ENCODE results near the gene RCAN3.
"Not testable (repeated sequence)": the region's sequence is repeated elsewhere in the genome, so short reads cannot be mapped to it uniquely, and the experiment has no call there.

DNA sequence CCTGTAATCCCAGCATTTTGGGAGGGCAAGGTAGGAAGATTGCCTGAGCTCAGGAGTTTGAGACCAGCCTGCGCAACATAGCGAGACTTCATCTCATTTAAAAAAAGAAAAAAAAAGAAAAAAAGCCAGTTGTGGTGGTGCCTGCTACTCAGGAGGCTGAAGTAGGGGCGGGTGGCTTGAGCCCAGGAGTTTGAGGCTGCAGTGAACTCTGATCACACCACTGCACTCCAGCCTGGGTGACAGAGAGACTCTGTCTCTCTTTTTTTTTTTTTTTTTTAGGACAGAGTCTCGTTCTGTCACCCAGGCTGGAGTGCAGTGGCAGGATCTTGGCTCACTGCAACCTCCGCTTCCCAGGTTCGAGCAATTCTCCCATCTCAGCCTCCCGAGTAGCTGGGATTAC, 26.7 kb downstream of the RCAN3 start:
- not testable (repeated sequence) for TF ChIP-seq TAF1 (IDR thresholded peaks at IDR 0.05; ENCODE audit: borderline replicate concordance, low read depth, low read length); POLR2AphosphoS5 (IDR thresholded peaks at IDR 0.05; ENCODE audit: low read depth, low read length)

All from GM12892 (cell line).